ELR (cell line): Measurements from ENCODE around the gene POU2F1.

Experiments
- DNase-seq: peaks from one replicate; pipeline ENCODE4 v3.0.0-alpha.2; 2015; ENCODE audit warnings: low read depth

The POU2F1 gene

DNA sequence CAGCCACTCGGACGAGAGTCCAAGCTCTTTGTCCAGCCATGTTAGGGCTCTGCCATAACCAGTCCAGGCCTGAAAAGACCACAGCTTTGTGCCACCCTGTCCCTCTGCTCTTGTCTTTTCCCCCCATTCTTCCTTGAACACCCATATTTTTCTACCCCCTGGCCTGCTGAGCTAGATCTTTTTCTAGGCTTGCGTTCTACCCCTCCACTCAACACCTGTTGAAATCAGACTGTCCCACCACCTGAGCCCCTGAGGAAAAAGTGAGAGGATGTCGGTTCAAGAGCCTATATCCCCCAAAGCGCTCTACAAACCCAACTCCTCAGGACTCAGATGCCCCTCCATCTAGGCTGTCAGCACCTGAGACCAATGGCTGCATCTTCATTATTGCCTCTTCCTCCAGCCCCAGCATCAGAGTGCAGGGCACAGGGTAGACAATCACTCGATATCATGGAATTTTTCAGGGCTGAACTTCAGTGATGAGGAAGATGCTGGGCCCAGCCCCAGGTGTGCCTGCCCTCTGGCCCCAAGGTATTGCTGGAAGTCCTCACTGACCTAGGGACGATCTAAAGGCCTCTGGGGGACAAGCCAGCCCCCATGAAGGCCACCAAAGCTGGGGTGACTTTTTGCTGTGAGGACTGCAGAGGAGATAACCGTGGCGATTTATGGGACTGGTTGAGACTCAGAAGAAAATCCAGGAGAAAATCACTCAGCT is 222.3 kb downstream of the POU2F1 start:
- DNase-seq, result no peak

DNA sequence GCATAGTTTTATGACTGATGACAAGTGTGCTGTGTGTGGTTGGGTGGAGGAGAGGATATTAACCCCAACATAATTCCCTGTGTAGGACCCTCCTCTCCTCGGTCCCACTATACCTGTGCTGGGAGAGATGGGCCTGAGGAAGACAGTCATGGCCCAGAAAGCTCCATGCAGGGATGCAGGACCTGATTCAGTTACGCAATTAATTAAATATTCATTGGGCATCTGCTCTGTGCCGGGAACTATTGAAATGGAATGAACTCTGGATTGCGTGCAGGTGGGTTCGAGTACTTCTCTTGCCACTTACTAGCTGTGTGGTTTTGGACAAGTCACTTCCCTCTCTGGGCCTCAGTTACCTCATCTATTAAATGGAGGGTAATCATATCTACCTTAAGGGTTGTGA is 223.1 kb downstream of the POU2F1 start:
- no peak for DNase-seq

DNA sequence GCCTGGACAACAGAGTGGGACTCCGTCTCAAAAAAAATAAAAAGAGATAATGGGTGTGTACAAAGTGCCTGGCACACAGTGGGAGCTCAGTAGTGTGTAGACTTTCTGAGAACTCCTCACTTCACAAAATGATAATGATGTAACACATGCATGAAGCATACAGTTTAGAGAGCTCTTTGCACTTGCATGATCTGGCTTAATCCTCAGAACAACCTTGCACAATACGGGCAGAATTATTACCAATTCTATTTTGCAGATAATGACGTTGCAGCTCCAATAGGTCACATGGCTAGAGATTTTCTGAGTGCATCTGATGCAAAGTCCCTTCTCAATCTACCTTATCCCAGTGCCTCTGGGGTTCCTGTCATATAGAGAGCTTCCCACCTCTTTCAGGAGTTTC is 226.3 kb downstream of the POU2F1 start:
- no peak for DNase-seq

DNA sequence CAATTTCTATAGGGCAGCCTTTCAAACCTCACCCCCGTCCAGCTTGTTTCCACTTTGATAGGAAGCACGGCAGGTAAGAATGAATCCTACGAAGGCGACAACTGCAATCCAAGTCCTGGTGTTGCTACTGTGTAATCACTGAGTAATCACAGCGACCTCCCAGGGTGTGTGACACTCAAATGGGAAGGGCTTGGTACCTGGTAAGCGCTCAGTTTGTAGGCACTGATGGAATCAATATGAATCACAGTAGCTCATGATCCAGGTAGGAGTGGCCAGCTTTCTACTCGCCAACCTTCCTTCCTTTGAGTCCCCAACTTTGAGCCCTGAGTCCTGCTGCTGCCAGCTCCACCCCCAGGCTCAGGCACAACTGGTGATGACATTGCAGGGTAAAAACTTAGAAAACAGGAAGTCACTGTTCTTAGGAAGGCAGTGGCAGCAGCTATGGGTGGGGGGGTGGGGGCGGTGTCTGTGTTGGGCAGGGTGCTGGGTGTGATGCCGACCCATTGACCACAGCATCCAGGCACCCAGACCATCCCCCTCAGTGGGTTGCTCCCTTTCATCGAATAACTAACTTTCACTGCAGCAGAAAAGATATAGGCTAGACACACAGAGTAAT is 226.9 kb downstream of the POU2F1 start:
- peak; percentile 13 for DNase-seq

DNA sequence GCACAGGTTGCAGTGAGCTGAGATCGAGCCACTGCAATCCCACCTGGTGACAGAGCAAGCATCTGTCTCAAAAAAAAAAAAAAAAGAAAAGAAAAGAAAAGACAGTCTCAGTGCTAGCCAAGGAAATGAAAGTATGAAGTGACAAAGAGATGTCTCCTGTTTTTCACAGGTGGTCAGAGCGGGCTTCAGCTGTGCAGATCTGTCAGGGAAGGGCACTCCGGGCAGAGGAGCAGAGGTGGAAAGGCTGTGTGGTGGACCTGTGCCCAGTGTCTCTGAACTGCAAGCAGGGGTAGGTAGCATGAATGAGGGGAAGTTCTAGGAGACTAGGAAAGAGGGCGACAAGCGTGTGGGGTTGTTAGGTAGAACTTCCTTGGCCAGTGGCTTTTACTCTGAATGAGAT is 230.2 kb downstream of the POU2F1 start:
- DNase-seq, result no peak

DNA sequence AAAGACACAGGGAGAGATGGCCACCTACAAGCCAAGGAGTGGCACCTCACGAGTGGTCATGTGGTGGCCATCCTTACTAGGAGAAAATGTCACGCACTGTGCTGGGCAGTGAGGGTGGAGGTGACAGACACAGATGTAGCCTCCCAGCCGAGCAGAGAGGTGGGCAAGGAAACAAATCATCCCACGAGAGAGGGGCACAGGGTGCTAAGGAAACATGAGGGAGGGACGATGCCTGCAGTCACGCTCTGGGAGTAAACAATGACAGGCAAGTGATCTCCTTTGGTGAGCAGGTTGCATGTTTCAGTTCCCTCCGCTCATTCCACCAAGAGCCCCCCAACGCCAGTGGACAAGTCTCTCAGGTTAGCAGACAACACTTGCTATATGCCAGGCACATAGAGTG is 231.8 kb downstream of the POU2F1 start:
- DNase-seq, result no peak

DNA sequence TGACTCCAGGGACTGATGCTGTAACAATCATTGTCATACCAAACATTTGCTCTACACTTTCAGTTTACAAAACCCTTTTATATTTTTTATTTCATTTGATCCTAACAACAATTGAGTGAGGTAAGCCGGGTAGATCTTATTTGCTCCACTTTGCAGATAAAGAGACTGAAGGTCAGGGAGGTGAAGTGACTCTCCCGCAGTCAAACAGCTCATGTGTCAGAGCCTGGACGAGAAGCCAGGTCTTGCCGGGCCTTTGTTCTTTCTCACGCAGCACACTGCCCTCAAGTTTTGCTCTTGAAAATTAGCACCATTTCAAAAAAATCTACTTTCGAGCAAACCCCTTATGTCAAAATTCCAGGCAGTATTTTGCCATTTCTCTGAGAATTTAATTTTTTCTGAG is 232.4 kb downstream of the POU2F1 start:
- no peak for DNase-seq

DNA sequence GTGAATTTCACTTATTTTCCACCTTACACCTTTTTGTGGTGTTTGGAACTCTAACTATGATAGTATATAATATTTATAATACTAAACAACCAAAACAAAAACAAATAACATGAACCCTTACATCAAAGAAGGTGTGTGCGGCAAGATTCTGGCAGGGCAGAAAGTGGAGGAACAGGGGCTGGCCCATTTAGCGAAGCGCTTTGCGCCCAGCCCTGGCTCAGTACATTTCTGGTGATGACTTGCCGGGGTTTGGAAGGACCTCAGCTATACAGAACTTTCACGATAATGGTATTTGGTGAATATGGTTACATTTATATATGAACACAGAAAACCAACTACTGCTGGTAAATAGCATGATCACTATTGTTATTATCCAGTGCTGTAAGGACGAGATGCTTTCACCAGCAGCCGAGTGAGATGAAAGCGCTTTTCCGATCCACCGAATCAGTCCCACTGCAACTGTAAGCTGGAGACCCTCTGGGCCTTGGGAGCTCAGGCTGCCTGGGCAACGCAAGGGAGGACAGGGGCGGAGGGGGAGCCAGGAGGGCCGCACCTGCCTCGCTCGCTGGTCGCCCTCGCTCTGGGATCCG is 233.7 kb downstream of the POU2F1 start:
- DNase-seq, result no peak

DNA sequence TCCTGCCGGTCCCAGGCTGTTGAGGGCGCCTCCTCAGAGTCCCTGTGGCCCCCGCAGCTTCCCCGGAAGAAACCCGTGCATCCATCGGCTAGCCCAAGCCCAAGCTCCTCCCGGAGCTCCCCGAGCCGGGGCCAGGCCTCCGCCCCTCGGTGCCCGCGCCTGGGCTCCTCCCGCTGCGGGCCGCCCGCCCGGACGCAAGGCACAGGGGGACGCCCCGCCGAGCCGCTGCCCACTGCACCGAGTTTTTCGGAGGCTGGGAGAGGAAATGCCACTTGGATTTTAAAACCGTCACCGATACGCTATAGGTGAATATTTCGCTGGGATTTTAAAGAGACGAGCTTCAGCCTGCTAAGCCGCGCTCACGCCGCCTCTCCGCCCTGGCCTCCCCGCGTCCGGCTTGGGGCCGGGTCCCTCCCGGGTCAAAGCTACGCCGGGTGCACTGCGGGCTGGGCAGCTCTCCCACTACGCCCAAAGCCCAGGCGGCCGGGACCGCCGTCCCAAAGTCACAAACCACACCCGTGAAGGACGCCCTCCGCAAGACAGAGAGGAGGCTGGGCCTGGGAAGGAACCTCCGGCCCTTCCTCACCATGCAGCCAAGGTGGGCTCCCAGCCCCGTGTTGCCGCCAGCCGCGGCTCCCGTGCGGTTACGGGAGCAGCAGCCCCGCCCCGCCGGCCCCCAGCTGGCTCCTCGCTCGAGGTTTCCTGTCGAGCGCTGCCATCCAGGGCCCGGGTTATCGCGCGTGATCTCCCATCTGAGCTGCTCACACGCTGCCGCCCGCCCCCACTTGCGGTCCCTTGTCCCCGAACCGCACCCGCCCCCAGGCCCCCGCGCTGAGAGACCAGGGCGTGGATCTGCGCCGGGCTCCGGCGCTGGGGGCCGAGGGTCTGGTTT is 234.5 kb downstream of the POU2F1 start:
- peak; percentile 63 for DNase-seq

DNA sequence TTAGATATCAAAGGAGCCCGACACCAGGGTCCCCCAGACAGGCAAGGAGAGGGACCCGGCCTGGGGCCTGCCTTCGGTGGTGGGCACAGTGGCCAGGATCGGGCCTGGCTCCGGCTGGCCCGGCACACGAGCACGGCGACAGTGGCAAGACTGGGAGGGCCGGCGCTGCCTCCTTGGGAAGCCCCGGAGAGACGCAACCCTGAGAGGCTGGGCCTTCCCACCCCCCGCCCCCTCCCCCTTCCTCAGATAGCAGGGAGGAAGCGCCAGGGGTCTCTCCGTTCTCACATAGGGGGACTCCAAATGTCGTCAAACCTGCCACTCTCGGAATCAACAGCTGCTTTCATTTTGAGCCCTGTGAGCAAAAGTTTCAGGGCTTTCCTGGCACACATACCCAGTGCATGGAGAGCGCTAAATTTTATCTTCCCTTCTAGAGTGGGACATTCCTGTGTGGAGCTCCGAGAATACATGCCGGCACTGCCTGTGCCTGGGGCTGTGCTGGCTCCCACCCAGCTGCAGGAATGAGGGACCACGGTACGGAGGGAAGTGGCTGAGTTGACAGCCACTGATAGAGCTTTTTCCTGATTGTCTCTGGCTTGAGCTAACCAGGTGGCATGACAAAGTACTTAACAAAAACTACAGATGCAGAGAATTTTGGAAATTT is 235.2 kb downstream of the POU2F1 start:
- DNase-seq, result peak; percentile 16

DNA sequence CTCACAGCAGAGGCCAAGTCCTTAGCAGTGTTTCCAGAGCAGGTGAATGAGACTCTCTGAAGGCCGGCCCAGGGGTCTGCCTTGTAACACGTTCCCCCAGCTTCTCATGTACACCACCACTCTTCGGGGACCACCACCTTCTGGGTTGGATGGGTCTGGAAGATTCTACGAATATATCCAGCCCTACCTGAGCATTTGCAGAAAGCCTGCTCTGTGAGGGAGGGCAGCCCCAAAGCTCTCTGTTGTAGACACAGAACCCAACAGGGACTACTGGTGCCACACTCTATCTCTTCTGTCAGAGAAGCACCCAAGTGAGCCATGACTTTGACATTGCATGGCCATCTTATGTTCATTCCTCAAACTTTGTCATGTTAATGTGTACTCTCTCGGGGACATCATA is 235.8 kb downstream of the POU2F1 start:
- DNase-seq, result no peak

DNA sequence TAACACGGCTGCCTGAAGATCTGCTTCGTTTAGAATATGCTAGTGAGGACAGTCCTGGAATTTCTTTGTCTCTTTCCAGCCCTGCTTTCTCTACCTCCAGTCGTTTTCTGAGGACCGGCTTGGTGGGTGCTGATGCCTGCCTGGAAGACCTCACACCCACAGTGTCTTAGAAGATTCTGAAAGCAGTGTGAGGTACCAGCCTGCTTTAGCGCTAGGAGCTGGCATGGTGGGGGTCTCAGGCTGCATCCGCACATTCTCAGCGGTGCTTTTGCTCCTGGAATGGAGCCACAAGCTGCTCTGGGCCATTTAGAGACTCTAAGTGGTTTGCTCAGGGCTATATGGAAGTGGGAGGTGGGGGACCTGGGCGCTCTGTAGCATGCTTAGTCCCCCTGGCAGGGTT is 236.2 kb downstream of the POU2F1 start:
- no peak for DNase-seq

DNA sequence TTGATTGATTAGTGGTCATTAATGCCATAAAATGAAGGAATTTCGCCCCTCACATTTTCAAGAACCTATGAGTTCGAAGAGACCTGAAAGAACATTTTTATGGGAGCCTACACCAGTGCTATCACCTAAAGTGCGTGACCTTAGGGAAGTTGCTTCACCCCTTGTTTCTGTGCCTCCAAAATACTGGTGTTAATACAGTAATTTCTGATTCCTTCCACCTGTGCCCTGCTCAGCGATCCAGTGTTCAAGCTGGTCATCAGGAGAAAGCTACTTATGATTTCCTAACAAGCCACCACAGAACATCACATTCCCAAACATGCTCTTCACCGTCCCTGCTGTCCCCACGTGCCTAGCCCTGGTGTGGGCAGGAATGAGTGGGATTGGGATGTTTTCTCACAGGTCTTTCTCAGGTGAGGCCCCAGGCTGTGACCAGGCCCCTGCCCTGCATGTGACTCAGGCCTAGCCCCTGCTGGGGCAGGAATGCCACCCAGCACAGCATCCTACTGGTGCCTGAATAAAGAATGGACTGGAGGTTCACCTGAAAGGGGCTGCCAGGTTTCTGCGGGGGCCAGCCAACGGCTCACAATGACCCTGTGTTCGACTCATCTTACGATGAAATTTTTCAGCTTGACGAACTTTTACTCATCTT is 237.4 kb downstream of the POU2F1 start:
- no peak for DNase-seq

DNA sequence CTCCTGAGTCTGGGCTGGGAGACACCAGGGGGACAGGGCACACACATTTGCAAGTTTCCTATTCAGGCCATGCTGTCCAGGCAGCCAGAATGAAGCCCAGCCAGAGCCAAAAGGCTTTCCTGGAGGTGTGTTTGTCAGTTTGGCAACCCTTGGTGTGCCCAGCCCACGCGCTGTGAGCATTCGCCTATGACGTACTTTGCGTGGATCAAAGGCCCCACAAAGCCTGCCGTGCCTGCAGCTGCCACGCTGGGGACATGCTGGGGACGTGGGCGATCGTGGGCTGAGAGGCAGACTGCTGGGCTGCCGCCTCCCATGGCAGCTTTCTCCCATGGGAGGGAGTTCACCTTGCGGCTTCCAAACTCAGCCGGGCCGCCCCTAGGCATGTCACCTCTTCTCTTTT is 240.2 kb downstream of the POU2F1 start:
- no peak for DNase-seq

DNA sequence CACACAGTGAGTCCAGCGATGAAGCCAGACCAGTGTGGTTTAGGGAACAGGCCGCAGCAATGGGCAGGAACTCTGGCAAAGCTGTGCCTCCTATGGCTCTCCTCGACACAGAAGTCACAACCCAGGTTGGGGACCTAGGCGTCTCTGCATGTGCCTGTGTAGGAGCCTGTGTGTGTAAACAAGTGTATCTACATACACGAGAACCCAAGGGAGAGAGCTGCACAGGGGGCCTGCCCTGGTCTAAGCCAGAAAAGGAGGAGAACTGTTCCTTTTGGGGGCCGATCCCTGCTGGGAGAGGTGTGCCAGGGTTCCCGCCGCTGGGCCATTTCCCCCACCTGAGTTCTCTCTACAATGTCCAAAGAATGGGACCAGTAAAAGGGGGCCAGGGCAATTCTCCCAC is 241.7 kb downstream of the POU2F1 start:
- no peak for DNase-seq

DNA sequence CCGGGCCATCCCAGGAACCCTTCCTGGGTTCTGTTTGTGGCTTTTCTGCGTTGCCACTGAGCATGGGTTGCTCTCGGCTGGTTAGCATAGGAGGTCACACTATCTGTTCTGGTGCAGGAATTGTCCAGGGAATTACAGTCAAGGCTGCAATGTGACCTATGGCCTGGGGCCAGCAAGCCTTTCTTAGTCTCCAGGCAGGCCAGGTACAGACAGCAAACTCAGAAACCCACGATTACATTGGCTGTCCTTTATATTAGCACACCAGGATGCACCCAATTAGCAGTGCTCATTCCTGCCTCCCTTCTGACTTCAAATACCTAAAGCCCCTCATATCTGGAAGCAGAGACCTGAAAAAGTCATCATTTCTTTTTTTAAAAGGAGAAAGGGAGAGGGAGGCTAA is 242.4 kb downstream of the POU2F1 start:
- DNase-seq, result no peak

DNA sequence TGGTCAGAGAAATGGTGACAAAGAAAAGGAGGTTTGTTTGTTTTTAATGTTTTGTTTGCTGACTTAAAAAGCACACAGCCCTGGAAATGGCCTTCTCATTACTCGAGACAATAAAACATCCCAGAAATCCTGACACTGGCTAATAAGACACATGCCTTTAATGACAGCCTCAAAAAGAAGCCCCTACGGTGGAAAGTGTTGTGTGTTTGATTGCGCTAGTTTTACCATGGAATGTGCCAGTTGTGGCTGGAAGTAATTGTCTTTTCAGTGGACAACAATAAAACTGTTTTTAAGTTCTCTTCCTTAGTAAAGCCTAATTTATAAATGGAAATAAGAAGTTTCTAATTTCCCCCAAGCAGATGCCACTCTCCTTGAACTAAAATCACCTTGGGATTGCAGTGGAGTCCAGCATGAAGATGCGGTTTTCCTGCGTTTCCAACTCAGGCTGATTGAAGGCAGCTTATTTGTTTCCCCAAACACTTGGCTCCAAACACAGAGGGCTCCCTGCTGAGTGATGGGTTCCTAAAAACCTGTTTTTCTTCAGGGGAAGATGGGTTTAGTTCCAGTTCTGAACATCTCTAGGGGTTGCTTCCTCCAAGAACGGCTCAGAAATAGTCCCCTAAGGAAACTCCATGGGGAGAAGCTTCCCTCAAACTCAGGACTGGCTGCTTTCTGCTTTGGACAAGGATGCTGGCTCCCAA is 243.3 kb downstream of the POU2F1 start:
- DNase-seq, result no peak

DNA sequence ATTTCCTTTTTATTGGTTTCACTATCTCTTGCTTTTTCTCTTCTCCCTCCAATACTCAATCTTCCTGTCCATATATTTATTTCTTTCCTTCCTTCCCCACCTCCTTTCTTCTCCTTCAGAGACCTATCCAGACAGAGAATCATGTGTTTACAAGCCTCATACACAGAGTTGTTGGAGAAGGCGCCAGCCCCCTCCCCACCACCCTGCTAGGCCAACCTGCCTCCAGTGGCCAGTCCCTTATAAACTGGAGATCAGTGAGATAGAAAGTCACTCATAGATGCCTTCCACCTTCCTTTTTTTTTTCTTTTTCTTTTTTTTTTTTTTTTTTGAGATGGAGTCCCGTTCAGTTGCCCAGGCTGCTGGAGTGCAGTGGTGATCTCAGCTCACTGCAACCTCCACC is 244.3 kb downstream of the POU2F1 start:
- no peak for DNase-seq

DNA sequence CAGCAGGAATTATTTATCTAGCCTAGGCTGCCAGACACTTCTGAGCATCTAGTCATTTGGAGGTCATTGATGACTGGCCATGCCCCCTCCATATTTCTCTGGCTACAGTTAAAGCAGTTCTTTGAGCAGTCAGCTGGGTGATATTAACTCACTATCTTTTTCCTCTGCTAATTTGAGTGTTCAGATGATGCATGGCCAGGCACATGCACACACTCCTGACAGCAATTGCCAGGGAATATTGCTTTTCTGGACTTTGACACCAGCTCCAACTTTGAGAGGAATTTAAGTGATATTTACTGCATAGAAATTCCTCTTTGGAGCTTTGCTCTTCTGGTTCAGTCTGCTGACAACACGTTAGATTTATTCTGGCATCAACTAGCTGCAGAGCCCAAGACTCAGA is 245.1 kb downstream of the POU2F1 start:
- no peak for DNase-seq

DNA sequence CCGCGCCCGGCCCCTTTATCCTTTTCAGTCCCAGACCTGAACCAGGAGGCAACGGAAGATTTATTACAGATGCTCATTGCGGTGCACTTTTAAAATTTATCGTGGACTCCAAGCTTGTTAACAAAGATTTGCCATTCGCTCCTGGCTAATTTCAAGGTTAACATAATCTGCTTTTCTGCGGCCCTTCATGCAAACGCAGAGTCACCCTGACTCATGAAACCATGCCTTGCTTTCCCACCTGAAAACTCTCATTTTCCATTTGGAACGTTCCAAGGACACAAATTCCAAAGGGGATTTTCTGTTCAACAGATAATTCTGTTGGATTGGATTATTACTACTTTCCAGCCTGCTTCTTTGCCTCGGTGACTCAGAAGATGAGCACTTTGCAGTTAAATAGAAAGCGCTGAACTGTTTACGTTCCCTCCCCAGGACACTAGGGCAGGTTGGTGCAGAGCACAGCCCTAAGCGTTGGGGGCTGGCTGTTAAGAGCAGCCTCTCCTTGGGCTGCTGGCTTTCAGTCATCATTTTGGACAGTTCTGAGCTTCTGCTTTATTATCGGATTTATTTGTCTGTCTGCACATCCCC is 246.5 kb downstream of the POU2F1 start:
- DNase-seq, result peak; percentile 11

DNA sequence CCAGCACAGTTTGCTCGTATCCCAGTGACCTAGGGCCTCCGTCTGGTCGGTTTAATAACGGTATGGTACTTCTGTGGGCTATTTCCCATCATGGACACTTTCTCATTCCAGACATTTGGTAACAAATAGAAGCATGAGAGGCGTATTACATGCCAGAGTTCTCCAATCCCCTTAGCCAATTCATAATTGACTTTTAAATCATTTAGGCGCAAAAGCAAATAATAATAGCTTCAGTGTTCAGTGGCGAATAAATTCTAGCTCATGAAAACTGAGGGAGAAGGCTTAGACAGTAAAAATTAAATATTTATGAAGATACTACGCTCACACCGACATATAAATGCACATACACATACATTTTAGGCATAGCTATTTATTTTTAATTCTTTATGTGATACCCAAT is 247.1 kb downstream of the POU2F1 start:
- no peak for DNase-seq
